ENCODE measurements around the gene CDH2.

Gene CDH2

GRCh38 chr18:28149810-28150420 lies 27.0 kb downstream of the CDH2 start:
- no peak overlapping the region for H3K27ac ChIP-seq
- TF ChIP-seq CTCF (conservative IDR thresholded peaks at IDR 0.05) (no peak), ZFX (IDR thresholded peaks at IDR 0.05) (no peak)

GRCh38 chr18:28147674-28148171 lies 29.2 kb downstream of the CDH2 start:
- TF ChIP-seq ZFX (IDR thresholded peaks at IDR 0.05) (no peak), CTCF (conservative IDR thresholded peaks at IDR 0.05) (no peak)

GRCh38 chr18:28143725-28144124 lies 33.2 kb downstream of the CDH2 start:
- TF ChIP-seq CTCF (conservative IDR thresholded peaks at IDR 0.05) (no peak), ZFX (IDR thresholded peaks at IDR 0.05) (no peak)
- H3K27ac ChIP-seq = no peak overlapping the region

More at GRCh38 chr18:28147674-28148171, 29.2 kb downstream of the CDH2 start:
- H3K27ac ChIP-seq = no peak overlapping the region

- H3K27ac ChIP-seq = no peak overlapping the region
- TF ChIP-seq ZFX (IDR thresholded peaks at IDR 0.05) = no peak
- TF ChIP-seq CTCF (conservative IDR thresholded peaks at IDR 0.05) = no peak
Observed at GRCh38 chr18:28138816-28139215, 38.1 kb downstream of the CDH2 start.

GRCh38 chr18:28136071-28136470 lies 40.9 kb downstream of the CDH2 start:
- TF ChIP-seq ZFX (IDR thresholded peaks at IDR 0.05) (no peak), CTCF (conservative IDR thresholded peaks at IDR 0.05) (no peak)
- H3K27ac ChIP-seq = no peak overlapping the region

- no peak overlapping the region for H3K27ac ChIP-seq
- no peak for TF ChIP-seq ZFX (IDR thresholded peaks at IDR 0.05)
Observed at GRCh38 chr18:28134774-28135173, 42.2 kb downstream of the CDH2 start.

GRCh38 chr18:28132084-28132483 lies 44.8 kb downstream of the CDH2 start:
- TF ChIP-seq ZFX (IDR thresholded peaks at IDR 0.05) (no peak), CTCF (conservative IDR thresholded peaks at IDR 0.05) (no peak)
- H3K27ac ChIP-seq = no peak overlapping the region

GRCh38 chr18:28128659-28128980 lies 48.3 kb downstream of the CDH2 start:
- no peak for TF ChIP-seq ZFX (IDR thresholded peaks at IDR 0.05)
- TF ChIP-seq CTCF (conservative IDR thresholded peaks at IDR 0.05) = no peak
- H3K27ac ChIP-seq = no peak overlapping the region
